SKM-1 (cell line): Measurements from ENCODE around the gene GRK4.
"Not testable (repeated sequence)": the region's sequence is repeated elsewhere in the genome, so short reads cannot be mapped to it uniquely, and the experiment has no call there.

Source experiments
- DNase-seq: peaks from one replicate; lab custom pipeline; 2025; ENCODE audit not compliant: unreplicated experiment; lab: John Stamatoyannopoulos, UW

The GRK4 gene

GRCh38 chr4:2941138-2942036 is 22.0 kb upstream of the GRK4 start:
- DNase-seq, result no peak

- no peak for DNase-seq
These were observed 21.3 kb upstream of the GRK4 start for GRCh38 chr4:2942037-2942531.

GRCh38 chr4:2942532-2943363 is 20.6 kb upstream of the GRK4 start:
- DNase-seq, result no peak

GRCh38 chr4:2943364-2944090 is 19.8 kb upstream of the GRK4 start:
- no peak for DNase-seq

- DNase-seq, result no peak
These were observed 19.3 kb upstream of the GRK4 start for GRCh38 chr4:2944091-2944482.

- DNase-seq, result no peak
These were observed 18.5 kb upstream of the GRK4 start for GRCh38 chr4:2944586-2945526.

GRCh38 chr4:2945619-2946604 is 17.5 kb upstream of the GRK4 start:
- not testable (repeated sequence) for DNase-seq

- DNase-seq, result no peak
These were observed 16.4 kb upstream of the GRK4 start for GRCh38 chr4:2946812-2947600.

GRCh38 chr4:2947926-2948325 is 15.4 kb upstream of the GRK4 start:
- no peak for DNase-seq

GRCh38 chr4:2948895-2949781 is 14.2 kb upstream of the GRK4 start:
- DNase-seq, result no peak

- DNase-seq, result no peak
These were observed 13.6 kb upstream of the GRK4 start for GRCh38 chr4:2949782-2950125.

GRCh38 chr4:2950221-2950989 is 13.0 kb upstream of the GRK4 start:
- DNase-seq, result no peak

GRCh38 chr4:2953496-2953895 is 9.9 kb upstream of the GRK4 start:
- DNase-seq, result no peak

GRCh38 chr4:2954358-2955185 is 8.8 kb upstream of the GRK4 start:
- no peak for DNase-seq

GRCh38 chr4:2955186-2956044 is 8.0 kb upstream of the GRK4 start:
- not testable (repeated sequence) for DNase-seq
